HL-60/S4 treated with retinoic acid at 250 ng/mL for 4 days and 3 days (cell line): ENCODE results near the gene GPD2.
"Not testable (repeated sequence)": the region's sequence is repeated elsewhere in the genome, so short reads cannot be mapped to it uniquely, and the experiment has no call there.

Experiments used
- in situ Hi-C: fragments of 300-500 bp; cut with MboI; formaldehyde crosslinking; loops from 2 replicates; pipeline ENCODE4 v1.7.0; 2022; ENCODE audit warnings: low sequenced_read_pairs

GPD2 gene

DNA sequence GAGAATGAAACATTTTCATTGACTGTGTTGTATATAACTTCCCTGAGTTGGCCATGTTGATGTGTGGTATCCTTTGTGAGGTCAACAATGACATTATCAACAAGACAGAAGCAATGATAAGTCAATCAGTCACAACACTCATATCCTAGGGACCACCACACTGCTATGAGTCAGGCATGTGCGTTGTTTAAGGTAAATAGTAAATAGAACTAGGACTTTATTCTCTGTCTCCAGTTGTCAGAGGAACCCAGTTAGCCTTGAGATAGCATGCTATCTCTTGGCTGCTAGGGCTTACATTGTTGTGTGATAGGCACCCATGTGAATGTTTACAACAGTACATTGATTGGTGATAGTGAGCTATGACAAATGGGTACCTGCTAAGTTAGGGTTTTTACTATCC is 37.3 kb downstream of the GPD2 start:
- in situ Hi-C loops = no loop called here

DNA sequence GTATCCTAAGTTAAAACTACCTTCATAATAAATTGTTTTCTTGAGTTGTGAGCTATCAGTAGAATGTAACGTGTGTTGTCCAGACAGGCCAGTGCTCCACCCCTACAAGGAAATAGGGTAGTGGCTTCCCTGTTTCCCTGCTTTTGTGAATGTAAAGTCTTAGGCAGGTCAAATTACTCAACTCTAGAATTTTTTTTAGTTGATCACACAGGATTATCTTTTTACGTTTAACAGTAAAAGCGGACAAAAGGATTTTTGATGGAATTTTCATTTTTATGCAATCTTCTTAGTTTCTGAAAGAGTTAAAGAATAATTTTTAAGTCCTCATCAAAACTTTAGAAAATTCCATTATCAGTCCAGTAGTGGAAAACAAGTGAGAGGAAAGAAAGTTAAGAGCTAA is 38.2 kb downstream of the GPD2 start:
- in situ Hi-C loops = no loop called here

DNA sequence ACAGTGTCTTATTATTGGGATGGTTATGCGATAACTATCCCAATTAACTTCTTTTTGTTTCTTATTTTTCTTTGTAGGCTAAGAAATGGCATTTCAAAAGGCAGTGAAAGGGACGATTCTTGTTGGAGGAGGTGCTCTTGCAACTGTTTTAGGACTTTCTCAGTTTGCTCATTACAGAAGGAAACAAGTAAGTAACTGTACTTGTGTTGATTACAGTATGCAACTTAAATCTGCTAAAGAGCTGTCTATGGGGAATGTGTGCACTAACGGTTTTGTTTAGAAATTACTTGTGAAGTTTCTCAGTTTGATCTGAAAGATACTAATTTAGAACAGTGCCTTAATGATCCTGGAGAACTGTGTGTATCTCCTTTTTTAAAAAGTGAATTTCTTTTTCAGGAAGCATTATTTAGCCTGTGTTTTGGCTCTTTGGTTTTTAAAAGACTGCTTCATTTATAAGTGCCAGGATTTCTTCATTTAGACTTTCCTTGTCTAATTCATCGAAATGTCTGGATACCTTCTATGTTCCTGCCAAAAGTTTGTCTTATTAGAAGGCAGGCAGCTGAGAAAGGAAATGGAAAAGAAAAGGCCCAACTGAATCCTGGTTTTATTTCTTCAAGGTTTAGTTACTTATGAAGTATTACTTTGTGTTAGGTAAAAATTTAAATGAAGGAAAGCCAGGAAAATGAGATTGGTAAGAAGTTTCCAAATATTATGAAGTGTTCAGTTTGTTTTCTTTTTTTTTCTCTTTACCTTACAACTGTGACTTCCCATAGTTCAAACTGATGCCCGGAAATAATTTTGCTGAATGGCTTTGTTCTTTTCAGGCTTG is 40.1 kb downstream of the GPD2 start:
- in situ Hi-C loops = no loop called here

DNA sequence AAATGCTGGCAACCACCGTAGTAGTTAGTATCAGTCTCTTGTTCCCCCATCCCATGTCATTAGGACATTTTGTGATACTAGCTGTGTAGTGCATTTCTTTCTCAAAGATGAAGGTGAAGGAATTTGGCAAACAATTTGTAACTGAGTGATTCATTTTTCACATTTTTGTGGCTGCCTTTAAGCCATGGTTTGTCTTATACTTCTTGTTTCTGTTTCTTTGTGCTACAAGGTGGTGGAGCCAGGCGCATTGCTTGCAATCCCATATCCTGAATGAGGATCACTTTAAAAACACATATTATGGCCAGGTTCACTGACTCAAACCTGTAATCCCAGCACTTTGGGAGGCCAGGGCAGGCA is 40.6 kb downstream of the GPD2 start:
- in situ Hi-C loops = no loop called here

DNA sequence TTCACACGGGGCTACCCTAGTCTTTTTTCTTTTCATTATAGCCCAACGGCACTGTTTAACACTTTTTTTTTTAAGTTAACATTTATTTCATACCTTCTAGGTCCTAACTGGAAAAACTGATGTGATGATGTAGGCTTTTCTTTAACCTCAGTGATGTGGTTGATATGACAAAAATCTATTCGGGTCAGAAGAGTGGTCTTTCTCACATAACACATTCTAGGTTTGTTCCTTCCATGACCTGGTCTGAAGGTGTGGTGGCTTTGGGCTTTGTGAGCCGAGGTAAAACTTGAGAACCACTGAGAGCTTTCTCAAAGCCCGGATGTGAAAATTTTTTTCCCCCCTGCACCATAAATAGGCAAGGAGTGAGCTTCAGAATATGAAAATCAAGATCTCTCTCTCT is 44.2 kb downstream of the GPD2 start:
- in situ Hi-C loops = no loop called here

GRCh38 chr2:156481312-156481711 is 45.1 kb downstream of the GPD2 start:
- in situ Hi-C loops = no loop called here

GRCh38 chr2:156483741-156484173 is 47.6 kb downstream of the GPD2 start:
- in situ Hi-C loops = no loop called here

GRCh38 chr2:156486147-156486546 is 50.0 kb downstream of the GPD2 start:
- in situ Hi-C loops = no loop called here

DNA sequence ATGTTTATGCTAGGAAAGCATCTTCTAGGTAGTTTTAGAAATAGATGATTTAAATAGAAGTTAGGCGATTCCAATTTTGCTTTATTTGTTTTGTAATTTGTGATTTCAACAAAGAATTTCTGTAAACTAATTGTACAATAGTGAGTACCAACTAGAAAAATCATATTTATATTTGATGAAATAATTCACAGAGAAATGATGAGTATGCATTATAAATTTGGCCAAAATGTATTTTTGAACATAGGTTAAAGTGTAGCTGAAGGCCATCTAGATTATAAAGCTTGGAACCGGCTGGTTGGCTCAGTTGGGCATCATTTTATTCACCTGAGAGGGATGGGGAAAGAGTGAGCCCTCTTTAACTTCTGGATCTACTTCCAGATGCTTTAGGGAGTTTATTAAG is 50.4 kb downstream of the GPD2 start:
- in situ Hi-C loops = no loop called here

DNA sequence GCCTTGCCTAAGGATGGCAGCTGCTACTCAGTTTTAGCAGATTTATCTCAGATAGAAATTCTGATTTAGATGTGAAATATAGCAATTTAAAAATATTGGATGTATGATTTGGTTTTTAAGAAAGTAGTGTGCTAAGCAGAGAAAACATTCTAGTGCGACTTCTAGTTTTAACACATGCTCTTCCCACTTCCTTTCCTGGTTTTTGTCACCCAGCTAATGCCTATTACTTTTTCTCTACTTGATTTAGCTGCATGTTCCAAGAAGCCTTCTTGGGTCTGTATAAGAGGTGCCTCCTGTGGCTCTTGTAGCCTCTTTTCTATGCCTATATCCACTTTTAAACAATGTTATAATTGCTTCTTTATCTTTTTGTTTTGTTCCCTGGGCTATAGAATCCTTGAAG is 53.0 kb downstream of the GPD2 start:
- in situ Hi-C loops = no loop called here

- in situ Hi-C loops = no loop called here
These were observed 53.7 kb downstream of the GPD2 start for GRCh38 chr2:156489750-156490465.

DNA sequence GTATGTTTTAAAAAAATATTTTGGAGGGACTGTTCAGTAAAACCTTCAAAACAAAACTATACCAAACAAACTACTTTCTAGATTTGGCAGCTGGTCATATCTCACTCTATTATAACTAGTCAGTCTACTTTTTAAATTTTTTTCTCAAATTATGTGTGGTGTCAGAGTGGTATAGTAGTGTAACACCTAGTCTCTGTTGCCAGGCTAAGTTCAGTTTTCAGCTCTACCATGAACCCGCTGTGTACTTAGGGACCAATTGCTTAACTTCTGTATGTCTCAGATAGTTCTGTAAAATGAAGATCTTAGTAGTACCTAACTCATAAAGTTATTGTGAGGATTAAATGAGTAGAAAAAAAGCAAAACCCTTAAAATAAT is 54.3 kb downstream of the GPD2 start:
- in situ Hi-C loops = no loop called here

DNA sequence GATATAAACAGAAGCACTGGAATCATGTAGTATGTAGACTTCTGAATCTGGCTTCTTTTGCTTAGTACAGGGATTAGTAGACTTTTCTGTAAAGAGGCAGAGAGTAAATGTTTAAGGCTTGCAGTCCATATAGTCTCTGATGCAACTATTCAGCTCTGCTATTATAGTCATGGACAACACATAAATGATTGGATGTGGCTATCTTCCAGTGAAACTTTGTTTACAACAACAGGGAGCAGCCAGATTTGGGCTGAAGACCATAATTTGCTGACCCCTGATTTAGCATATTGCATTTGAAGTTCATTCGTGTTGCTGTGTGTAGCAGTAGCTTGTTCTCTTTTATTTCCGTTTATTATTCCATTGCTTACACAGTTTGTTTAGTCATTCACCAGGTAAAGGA is 55.0 kb downstream of the GPD2 start:
- in situ Hi-C loops = no loop called here

DNA sequence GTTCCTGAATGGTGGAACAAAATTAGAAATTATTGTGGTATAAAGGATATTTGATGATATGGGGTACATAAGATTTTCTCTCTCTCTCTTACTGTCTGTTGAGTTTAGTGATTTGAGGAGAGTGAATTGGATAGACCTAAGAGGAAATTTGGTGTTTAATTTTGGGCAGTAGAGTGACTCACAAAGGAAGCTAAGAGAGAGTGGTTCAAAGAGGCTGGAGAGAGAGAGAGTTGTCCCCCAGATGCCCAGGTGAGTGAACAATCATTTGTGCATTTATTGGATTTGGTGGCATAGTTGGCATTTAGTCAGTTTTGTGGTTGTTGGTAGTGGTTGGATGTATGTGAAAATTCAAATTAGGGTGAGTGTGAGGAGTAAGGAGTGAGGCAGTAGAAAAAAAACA is 56.8 kb downstream of the GPD2 start:
- in situ Hi-C loops = no loop called here

DNA sequence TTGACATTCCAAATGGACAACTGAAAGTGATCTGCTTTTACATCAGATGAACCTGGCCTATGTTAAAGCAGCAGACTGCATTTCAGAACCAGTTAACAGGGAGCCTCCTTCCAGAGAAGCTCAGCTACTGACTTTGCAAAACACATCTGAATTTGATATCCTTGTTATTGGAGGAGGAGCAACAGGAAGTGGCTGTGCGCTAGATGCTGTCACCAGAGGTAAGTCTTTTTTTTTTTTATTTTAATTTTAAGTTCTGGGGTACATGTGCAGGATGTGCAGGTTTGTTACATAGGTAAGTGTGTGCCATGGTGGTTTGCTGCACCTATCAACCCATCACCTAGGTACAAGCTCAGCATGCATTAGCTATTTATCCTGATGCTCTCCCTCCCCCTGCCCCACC is 59.8 kb downstream of the GPD2 start:
- in situ Hi-C loops = not testable (repeated sequence)

- in situ Hi-C loops = no loop called here
These were observed 69.5 kb downstream of the GPD2 start for GRCh38 chr2:156505696-156506095.

GRCh38 chr2:156511122-156511521 is 74.9 kb downstream of the GPD2 start:
- in situ Hi-C loops = no loop called here

GRCh38 chr2:156511803-156512202 is 75.6 kb downstream of the GPD2 start:
- in situ Hi-C loops = no loop called here

- in situ Hi-C loops = no loop called here
These were observed 76.3 kb downstream of the GPD2 start for GRCh38 chr2:156512451-156512850.

DNA sequence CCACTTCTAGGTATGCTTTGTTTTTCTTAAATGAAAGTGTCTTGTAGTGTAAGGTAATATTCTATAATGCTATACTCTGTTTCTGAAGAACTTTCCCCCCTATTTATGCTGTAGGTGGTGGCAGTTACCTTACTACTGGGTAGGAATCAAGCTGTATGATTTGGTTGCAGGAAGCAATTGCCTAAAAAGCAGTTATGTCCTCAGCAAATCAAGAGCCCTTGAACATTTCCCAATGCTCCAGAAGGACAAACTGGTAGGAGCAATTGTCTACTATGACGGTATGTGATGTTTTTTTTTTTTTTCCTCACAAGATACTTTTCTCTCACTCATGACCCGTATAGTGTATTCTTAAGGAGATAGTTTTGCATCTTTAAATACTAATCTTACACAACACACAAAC is 77.0 kb downstream of the GPD2 start:
- in situ Hi-C loops = no loop called here

DNA sequence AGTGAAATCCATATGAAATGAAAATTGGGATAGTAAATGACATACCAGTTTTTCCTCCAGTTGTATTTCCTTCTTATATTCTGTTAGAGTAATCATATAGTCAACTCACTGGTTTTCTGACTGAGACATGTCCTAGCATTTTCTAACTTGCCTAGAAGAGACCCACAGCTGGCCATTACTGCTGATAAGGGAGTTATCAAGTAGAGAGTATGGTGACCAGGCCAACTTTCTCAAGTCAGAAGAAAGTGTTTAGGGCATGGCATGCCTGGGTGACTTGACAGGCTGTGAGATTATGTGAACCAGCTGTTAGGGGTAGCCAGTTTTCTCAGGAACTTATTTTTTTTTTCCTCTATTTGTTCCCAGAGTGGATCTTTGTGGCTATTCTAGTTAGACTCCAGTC is 81.2 kb downstream of the GPD2 start:
- in situ Hi-C loops = no loop called here

- in situ Hi-C loops = no loop called here
These were observed 82.0 kb downstream of the GPD2 start for GRCh38 chr2:156518138-156518537.
